Measurements from ENCODE around the gene ITGAX.
A peak's percentile ranks its signal among the peaks of the same experiment; 100 is the strongest.
"Not testable (repeated sequence)": the region's sequence is repeated elsewhere in the genome, so short reads cannot be mapped to it uniquely, and the experiment has no call there.

ITGAX gene

GRCh38 chr16:31354394-31355291 is at the start of gene ITGAX:
Gene ITGAX, plus strand, starts transcription at chr16:31355176. Its CDS starts 79 bp downstream, at chr16:31355255.
- peak; percentile 5 for DNase-seq (ENCODE audit: low spot score)

DNA sequence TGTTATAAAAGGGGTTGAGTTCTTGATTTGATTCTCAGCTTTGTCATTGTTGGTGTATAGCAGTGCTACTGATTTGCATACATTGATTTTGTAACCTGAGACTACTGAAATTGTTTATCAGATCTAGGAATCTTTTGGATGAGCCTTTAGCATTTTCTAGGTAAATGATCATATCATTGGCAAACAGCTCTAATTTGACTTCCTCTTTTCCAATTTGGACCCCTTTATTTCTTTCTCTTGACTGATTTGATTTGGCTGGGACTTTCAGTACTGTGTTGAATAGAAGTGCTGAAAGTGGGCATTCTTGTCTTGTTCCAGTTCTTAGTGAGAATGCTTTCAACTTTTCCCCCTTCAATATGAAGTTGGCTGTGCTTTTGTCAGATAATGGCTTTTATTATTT is 49.8 kb upstream of the ITGAX start:
- no peak for DNase-seq (ENCODE audit: low spot score)

DNA sequence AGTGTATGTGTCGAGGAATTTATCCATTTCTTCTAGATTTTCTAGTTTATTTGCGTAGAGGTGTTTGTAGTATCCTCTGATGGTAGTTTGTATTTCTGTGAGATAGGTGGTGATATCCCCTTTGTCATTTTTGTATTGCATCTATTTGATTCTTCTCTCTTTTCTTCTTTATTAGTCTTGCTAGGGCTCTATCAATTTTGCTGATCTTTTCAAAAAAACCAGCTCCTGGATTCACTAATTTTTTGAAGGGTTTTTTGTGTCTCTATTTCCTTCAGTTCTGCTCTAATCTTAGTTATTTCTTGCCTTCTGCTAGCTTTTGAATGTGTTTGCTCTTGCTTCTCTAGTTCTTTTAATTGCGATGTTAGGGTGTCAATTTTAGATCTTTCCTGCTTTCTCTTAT is 46.6 kb upstream of the ITGAX start:
- DNase-seq (ENCODE audit: low spot score) = not testable (repeated sequence)

DNA sequence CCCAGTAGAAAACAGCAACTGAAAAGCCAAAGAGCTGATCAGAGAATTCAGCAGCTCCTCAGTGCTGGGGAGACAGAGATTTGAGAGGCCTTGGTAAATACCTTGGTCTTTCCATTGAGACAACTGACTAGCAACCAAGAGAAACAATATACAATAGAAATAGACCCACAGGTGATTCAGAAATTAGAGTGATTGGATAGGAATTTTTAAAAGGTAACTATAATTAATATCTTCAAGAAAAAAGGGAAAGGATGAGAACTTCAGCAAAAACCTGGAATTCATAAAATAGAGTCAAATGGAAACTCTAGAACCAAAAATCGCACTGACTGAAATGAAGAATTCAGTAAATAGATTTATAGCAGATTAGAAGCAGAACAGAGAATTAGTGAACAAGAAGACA is 32.5 kb upstream of the ITGAX start:
- DNase-seq (ENCODE audit: low spot score) = no peak

DNA sequence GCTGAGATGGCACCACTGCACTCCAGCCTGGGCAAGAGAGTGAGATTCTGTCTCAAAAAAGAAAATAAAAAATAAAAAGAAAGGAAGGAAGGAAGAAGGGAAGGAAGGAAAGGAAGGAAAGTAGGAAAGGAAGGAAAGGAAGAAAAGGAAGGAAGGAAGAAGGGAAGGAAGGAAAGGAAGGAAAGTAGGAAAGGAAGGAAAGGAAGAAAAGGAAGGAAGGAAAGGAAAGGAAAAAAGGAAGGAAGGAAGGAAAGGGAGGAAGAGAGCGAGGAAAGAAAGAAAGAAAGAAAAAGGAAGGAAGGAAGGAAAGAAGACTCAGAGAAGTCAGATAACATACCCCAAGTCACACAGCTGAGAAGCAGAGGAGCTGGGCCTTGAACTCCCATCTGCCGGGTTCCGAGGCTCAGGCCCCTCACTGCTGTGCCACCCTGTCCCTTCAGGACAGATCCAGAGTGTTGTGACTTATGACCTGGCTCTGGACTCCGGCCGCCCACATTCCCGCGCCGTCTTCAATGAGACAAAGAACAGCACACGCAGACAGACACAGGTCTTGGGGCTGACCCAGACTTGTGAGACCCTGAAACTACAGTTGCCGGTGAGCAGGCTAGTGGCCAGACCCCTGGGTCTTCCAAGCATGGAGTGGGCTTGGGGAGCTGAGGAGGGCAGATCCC is 30.9 kb upstream of the ITGAX start:
- DNase-seq (ENCODE audit: low spot score) = no peak

- DNase-seq (ENCODE audit: low spot score) = no peak
Observed at GRCh38 chr16:31325171-31325570, 29.8 kb upstream of the ITGAX start.

DNA sequence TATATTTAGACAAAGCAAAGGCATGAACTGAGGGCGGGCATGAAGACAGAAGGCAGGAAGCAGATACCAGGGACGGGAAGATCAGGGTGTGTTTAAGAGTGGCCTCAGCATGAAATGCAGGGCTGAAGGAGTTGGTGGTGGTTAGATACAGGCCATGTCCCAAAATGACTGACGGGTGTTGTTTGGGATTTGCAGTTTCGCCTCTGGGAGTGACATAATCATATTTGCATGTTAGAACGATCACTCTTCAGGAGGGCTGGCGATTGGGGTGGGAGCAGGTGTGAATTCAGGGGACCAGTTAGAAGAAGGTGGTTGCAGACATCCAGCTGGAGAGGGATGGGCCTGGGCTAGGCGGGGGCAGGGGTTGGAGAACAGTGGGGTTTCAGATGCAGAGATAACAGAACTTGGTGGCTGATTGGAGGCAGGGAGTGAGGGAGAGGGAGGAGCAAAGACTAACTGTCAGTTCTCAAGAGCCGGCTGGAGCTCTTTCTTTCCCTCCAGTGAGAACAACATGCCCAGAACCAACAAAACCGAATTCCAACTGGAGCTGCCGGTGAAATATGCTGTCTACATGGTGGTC is 27.2 kb upstream of the ITGAX start:
- DNase-seq (ENCODE audit: low spot score) = no peak

GRCh38 chr16:31328322-31329052 is 26.5 kb upstream of the ITGAX start:
- no peak for DNase-seq (ENCODE audit: low spot score)

- no peak for DNase-seq (ENCODE audit: low spot score)
Observed at GRCh38 chr16:31329671-31330552, 25.1 kb upstream of the ITGAX start.

DNA sequence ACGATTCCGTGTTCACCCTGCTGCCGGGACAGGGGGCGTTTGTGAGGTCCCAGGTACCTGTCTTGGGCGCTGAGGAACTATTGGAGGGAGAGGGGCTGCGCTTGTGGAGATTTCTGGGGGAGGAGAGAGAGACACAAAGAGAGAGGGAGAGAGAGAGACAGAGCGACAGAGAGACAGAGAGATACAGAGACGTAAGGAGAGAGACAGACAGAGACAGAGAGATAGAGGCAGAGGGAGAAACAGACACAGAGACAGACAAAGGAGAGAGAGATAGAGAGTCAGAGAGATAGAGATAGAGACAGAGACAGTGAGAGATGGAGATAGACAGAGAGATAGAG is 24.5 kb upstream of the ITGAX start:
- DNase-seq (ENCODE audit: low spot score) = no peak

GRCh38 chr16:31331141-31331764 is 23.7 kb upstream of the ITGAX start:
- no peak for DNase-seq (ENCODE audit: low spot score)

DNA sequence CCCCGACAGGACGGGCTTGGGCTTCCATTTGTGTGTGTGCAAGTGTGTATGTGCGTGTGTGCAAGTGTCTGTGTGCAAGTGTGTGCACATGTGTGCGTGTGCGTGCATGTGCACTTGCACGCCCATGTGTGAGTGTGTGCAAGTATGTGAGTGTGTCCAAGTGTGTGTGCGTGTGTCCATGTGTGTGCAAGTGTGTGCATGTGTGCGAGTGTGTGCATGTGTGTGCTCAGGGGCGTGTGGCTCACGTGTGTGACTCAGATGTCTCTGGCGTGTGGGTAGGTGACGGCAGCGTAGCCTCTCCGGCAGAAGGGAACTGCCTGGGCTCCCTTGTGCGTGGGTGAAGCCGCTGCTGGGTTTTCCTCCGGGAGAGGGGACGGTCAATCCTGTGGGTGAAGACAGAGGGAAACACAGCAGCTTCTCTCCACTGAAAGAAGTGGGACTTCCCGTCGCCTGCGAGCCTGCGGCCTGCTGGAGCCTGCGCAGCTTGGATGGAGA is 23.1 kb upstream of the ITGAX start:
- no peak for DNase-seq (ENCODE audit: low spot score)

GRCh38 chr16:31332544-31332943 is 22.4 kb upstream of the ITGAX start:
- DNase-seq (ENCODE audit: low spot score) = no peak

- no peak for DNase-seq (ENCODE audit: low spot score)
Observed at GRCh38 chr16:31333686-31334649, 21.0 kb upstream of the ITGAX start.

DNA sequence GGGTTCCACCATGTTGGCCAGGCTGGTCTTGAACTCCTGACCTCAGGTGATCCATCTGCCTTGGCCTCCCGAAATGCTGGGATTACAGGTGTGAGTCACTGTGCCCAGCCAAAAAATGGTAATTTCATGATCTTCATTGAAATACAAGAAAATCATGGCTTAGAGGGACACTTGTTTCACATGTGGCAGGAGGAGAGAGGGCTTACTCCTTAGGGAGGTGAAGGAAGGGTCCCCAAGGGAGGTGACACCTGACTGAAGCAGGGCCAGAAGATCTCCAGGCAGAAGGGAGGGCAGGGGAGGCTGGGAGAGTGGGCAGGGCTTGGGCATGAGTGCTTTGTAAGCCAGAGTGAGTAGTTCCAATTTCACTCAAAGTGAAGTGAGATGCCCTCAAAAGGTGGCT is 20.0 kb upstream of the ITGAX start:
- DNase-seq (ENCODE audit: low spot score) = no peak

- no peak for DNase-seq (ENCODE audit: low spot score)
Observed at GRCh38 chr16:31335431-31335830, 19.5 kb upstream of the ITGAX start.

GRCh38 chr16:31338166-31338685 is 16.8 kb upstream of the ITGAX start:
- not testable (repeated sequence) for DNase-seq (ENCODE audit: low spot score)

GRCh38 chr16:31344712-31345111 is 10.3 kb upstream of the ITGAX start:
- no peak for DNase-seq (ENCODE audit: low spot score)

DNA sequence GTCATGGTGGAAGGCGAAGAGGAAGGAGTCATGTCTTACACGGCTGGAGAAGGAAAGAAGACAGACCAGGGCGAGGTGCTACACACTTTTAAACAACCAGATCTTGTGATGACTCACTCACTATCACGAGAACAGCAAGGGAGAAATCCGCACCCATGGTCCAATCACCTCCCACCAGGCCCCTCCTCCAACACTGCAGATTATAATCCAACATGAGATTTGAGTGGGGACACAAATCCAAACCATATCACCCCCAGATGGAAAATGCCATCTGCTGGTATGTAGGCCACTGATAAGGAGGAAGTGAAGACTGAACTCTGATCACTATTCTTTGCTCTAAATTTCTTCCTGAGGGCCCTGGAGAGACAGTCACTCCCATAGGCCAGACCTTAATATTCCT is 7.5 kb upstream of the ITGAX start:
- no peak for DNase-seq (ENCODE audit: low spot score)

Measured in LoVo (cell line).